K562 (cell line): ENCODE data around the gene PRTN3. TPM values are rescaled to one million over a fixed set of nuclear protein-coding genes. Genes with fewer than 3 reads are reported as not detected.

Source experiments
- CHD4 ChIP-seq: fragments of 200-600 bp; sonication (generic); IDR thresholded peaks from 3 replicates; pipeline ENCODE4 v1.6.1; 2012; ENCODE audit warnings: low read depth, mild to moderate bottlenecking, mixed read lengths, low read length, inconsistent platforms; ENCODE audit not compliant: insufficient read depth, insufficient replicate concordance, poor library complexity, severe bottlenecking
- FOSL1 ChIP-seq: fragments of 200-800 bp; sonication (Bioruptor generic); conservative IDR thresholded peaks from 2 replicates; pipeline ENCODE4 v1.6.1; 2016; ENCODE audit warnings: missing genetic modification characterization, missing compliant biosample characterization
- FOXM1 ChIP-seq, 2 experiments: fragments of 450-650 bp in 1 of 2; sonication (generic) in 1 of 2; formaldehyde crosslinking in 1 of 2; IDR thresholded peaks; 2 replicates each; pipeline versions ENCODE4 v1.6.1 to v1.9.0; 2017 to 2022; ENCODE audit warnings: low read depth in 2 of 2, mild to moderate bottlenecking in 2 of 2, missing genetic modification reagents in 1 of 2, moderate library complexity in 1 of 2
- HMGN3 ChIP-seq: IDR thresholded peaks from 2 replicates; pipeline ENCODE4 v1.6.1; 2011; ENCODE audit warnings: borderline replicate concordance, low read depth, mild to moderate bottlenecking, mixed read lengths, low read length; ENCODE audit not compliant: insufficient read length; ENCODE audit errors: extremely low read depth
- PML ChIP-seq: IDR thresholded peaks from 2 replicates; pipeline ENCODE4 v1.6.1; 2012; ENCODE audit warnings: low read length, inconsistent platforms
- SIX5 ChIP-seq, 2 experiments: IDR thresholded peaks; 2 replicates each; pipeline ENCODE4 v1.6.1; 2011; ENCODE audit warnings: low read length in 2 of 2, borderline replicate concordance in 1 of 2, low read depth in 1 of 2, mild to moderate bottlenecking in 1 of 2, moderate library complexity in 1 of 2; ENCODE audit not compliant: insufficient read depth in 1 of 2
- TRIM25 ChIP-seq: fragments of 450-650 bp; IDR thresholded peaks from 2 replicates; pipeline ENCODE4 v1.7.0; 2016; ENCODE audit warnings: borderline replicate concordance
- XRCC5 ChIP-seq: fragments of 200-400 bp; formaldehyde crosslinking; IDR thresholded peaks from 2 replicates; pipeline ENCODE4 v1.6.1; 2017; ENCODE audit warnings: low read depth, mild to moderate bottlenecking, low read length
- ZBTB33 ChIP-seq: sonication (generic); formaldehyde crosslinking; IDR thresholded peaks from 2 replicates; pipeline ENCODE4 v1.8.1; 2023; ENCODE audit warnings: mild to moderate bottlenecking, missing genetic modification reagents
- ZFP30 ChIP-seq: fragments of 250-450 bp; sonication (Bioruptor Pico); IDR thresholded peaks from 2 replicates; pipeline ENCODE4 v1.8.0; 2022; ENCODE audit warnings: moderate library complexity, mild to moderate bottlenecking, inconsistent platforms, borderline replicate concordance
- polyA plus RNA-seq, 8 experiments: library from polyadenylated mRNA; depleted of rRNA in 4 of 8; stranded (reverse) in 5 of 8; unstranded in 3 of 8; fragments of >200 nt; fragmentation: Nextera tagmentation in 2 of 8; fragmentation: Illumina TruSeq in 1 of 8; extraction: Ambion mirVana in 2 of 8; extraction: Trizol in 1 of 8; gene quantifications; 2 replicates each; pipeline versions ENCODE4 v1.2.1 to v1.2.3, GENCODE V29; 2011 to 2014; ENCODE audit warnings: inconsistent platforms in 1 of 8, missing spikeins in 1 of 8
- total RNA-seq, 7 experiments: library from RNA; depleted of rRNA in 6 of 7; stranded (reverse); fragments of >200 nt in 6 of 7; fragmentation: Illumina TruSeq in 2 of 7; extraction: Trizol in 2 of 7; gene quantifications; 2 replicates each; pipeline versions ENCODE4 v1.2.1 to v1.2.3, GENCODE V29; 2011 to 2021; ENCODE audit warnings: low replicate concordance in 1 of 7

The PRTN3 gene
- total and polyA plus RNA-seq, 9 of the 15 experiments (the other 6 are each of a cell fraction or from before 2014, with no cell fraction given), result 0.14 to 0.86 (median 0.43) TPM; not detected in 3

- TF ChIP-seq TRIM25, result no peak
- peak; percentile 82 for TF ChIP-seq CHD4
- TF ChIP-seq HMGN3, result no peak
- TF ChIP-seq ZBTB33 (CRISPR knock-in tag), result peak; percentile 63; the same call in 1 of the 2 replicates
- no peak for TF ChIP-seq FOXM1 (IDR thresholded peaks at IDR 0.05; ENCODE audit: low read depth)
- no peak; the same call in 1 of the 2 replicates for TF ChIP-seq FOXM1 (CRISPR knock-in tag; IDR thresholded peaks at IDR 0.05; ENCODE audit: low read depth)
- no peak for TF ChIP-seq FOSL1
- TF ChIP-seq ZFP30 (CRISPR knock-in tag), result no peak
- no peak for TF ChIP-seq XRCC5
- TF ChIP-seq PML, result no peak
- no peak for TF ChIP-seq SIX5 (IDR thresholded peaks at IDR 0.05; ENCODE audit: borderline replicate concordance in 1 of 2, insufficient read depth in 1 of 2, low read depth in 1 of 2, low read length in 2 of 2)
These were observed 44.9 kb upstream of the PRTN3 start (continued) for GRCh38 chr19:795691-796581.
